ENCODE results near the gene SMCR8.

GRCh38 chr17:18332909-18333489 lies 17.9 kb downstream of the SMCR8 start:
- TF ChIP-seq CTCF (IDR thresholded peaks at IDR 0.05) (no peak), POLR2A (IDR thresholded peaks at IDR 0.05) (no peak)

Measured in uterus (tissue), 2 donors.